CD4-positive, alpha-beta T cell (primary cell): ENCODE measurements around the gene PTPRM. TPM values are rescaled to one million over a fixed set of nuclear protein-coding genes. Genes with fewer than 3 reads are reported as not detected.
A peak's percentile ranks its signal among the peaks of the same experiment; 100 is the strongest.

Experiments used
- ATAC-seq: fragments of 200-7000 bp; cut with Tn5 transposase; one replicate; pipeline ENCODE4 v1.10.0; 2022; ENCODE audit warnings: mild to moderate bottlenecking; ENCODE audit not compliant: poor library complexity
- CTCF ChIA-PET: fragments of 350-600 bp; sonication (Branson Sonifier 250); formaldehyde crosslinking; loops from one replicate; lab custom pipeline; 2021; ENCODE audit warnings: antibody characterized with exemption, inconsistent platforms; lab: Charles Lee
- POLR2A ChIA-PET: fragments of 350-600 bp; sonication (Branson Sonifier 250); formaldehyde crosslinking; loops from one replicate; lab custom pipeline; 2021; ENCODE audit warnings: antibody characterized with exemption, inconsistent platforms; lab: Charles Lee
- DNase-seq, 14 experiments: peaks; one replicate each; pipeline ENCODE4 v3.0.0-alpha.2; 2013 to 2020; ENCODE audit warnings: mixed read lengths in 2 of 14
- H3K27ac ChIP-seq, 2 donors: one replicate each; pipeline versions ENCODE4 v1.5.1 to v1.7.0; 2013; ENCODE audit warnings: low read length in 2 of 2, low read depth in 1 of 2, mild to moderate bottlenecking in 1 of 2
- H3K27me3 ChIP-seq, 2 experiments: 1 replicate in 1 of 2; 2 replicates in 1 of 2; pipeline versions ENCODE4 v1.6.1 to v1.7.0; 2013; ENCODE audit warnings: low read length in 2 of 2, control low read depth in 1 of 2, mild to moderate bottlenecking in 1 of 2, moderate library complexity in 1 of 2; ENCODE audit not compliant: insufficient read depth in 2 of 2, control insufficient read depth in 1 of 2
- H3K36me3 ChIP-seq: one replicate; pipeline ENCODE4 v1.6.1; 2013; ENCODE audit warnings: low read length, control low read depth; ENCODE audit not compliant: insufficient read depth
- H3K4me1 ChIP-seq: one replicate; pipeline ENCODE4 v1.6.1; 2013; ENCODE audit warnings: low read length, control low read depth; ENCODE audit not compliant: insufficient read depth
- H3K4me3 ChIP-seq: one replicate; pipeline ENCODE4 v1.5.1; 2013; ENCODE audit warnings: mild to moderate bottlenecking, low read length, moderate library complexity
- H3K9me3 ChIP-seq, 2 experiments: 1 replicate in 1 of 2; 2 replicates in 1 of 2; pipeline versions ENCODE4 v1.6.1 to v1.7.0; 2013; ENCODE audit warnings: low read length in 2 of 2, mild to moderate bottlenecking in 2 of 2, control low read depth in 1 of 2, moderate library complexity in 1 of 2; ENCODE audit not compliant: control insufficient read depth in 1 of 2, insufficient read depth in 1 of 2
- H3K27ac Mint-ChIP-seq: one replicate; pipeline ENCODE4 v1.8.0; 2020; ENCODE audit warnings: mixed read lengths
- H3K27me3 Mint-ChIP-seq: one replicate; pipeline ENCODE4 v1.8.0; 2021; ENCODE audit warnings: mixed read lengths
- H3K36me3 Mint-ChIP-seq: one replicate; pipeline ENCODE4 v1.8.0; 2021; ENCODE audit warnings: low read depth, mixed read lengths
- H3K4me1 Mint-ChIP-seq: one replicate; pipeline ENCODE4 v1.8.0; 2021; ENCODE audit warnings: low read depth, mixed read lengths
- H3K4me3 Mint-ChIP-seq: one replicate; pipeline ENCODE4 v1.8.0; 2020; ENCODE audit warnings: mild to moderate bottlenecking, mixed read lengths
- H3K9me3 Mint-ChIP-seq: one replicate; pipeline ENCODE4 v1.8.0; 2020; ENCODE audit warnings: mixed read lengths
- CTCF ChIP-seq: fragments of 200-600 bp; IDR thresholded peaks from one replicate; pipeline ENCODE4 v1.8.0; 2022; ENCODE audit warnings: antibody characterized with exemption, mild to moderate bottlenecking
- intact Hi-C, 2 experiments: fragments of 100-400 bp; cut with DNase I in 1 of 2; cut with micrococcal nuclease in 1 of 2; formaldehyde crosslinking; loops; one replicate each; pipeline versions ENCODE4 v1.15.1 to v1.9.0; 2023 to 2025; cut with DNase I, micrococcal nuclease
- total RNA-seq, 174 experiments: library from RNA in 2 of 174; stranded (reverse) in 2 of 174; gene quantifications; one replicate each; pipeline ENCODE4 v1.2.3 and lab custom pipeline; 2021 to 2026

PTPRM gene
- total RNA-seq, 2 experiments from 2014 or later: 21.7 to 21.9 TPM

- no peak for TF ChIP-seq CTCF
- peaks cover 43% of the 10 kb centered on the region for H3K4me1 Mint-ChIP-seq
- H3K27me3 Mint-ChIP-seq: no peaks in the 10 kb centered on the region
- no peaks in the 10 kb centered on the region for H3K36me3 ChIP-seq
- ChIA-PET POLR2A (no interaction called here), CTCF (interaction anchor here (0.6 kb wide), 1 partner anchor 31 kb away, joined by 3 read pairs; no protein-coding TSS in a partner anchor)
- no peaks in the 10 kb centered on the region for H3K9me3 ChIP-seq
- no peaks in the 10 kb centered on the region for H3K36me3 Mint-ChIP-seq
- DNase-seq (peak in 2 of 14 experiments; percentile 20 to 39), ATAC-seq (peak; percentile 38)
- H3K27ac Mint-ChIP-seq: peak overlapping the region; percentile 79
- intact Hi-C loops: no loop called here
- no peaks in the 10 kb centered on the region for H3K4me1 ChIP-seq
- peak overlapping the region in 1 of 2 donors; percentile 16 for H3K27ac ChIP-seq
- H3K4me3 Mint-ChIP-seq: peak overlapping the region; percentile 62
- no peaks in the 10 kb centered on the region for H3K27me3 ChIP-seq
- no peaks in the 10 kb centered on the region for H3K9me3 Mint-ChIP-seq
- peak overlapping the region; percentile 35 for H3K4me3 ChIP-seq
These were observed 386.2 kb downstream of the PTPRM start for GRCh38 chr18:7953095-7953958.

- Histone ChIP-seq H3K4me3 (peak overlapping the region; percentile 35), H3K9me3 (no peaks in the 10 kb centered on the region), H3K27me3 (no peaks in the 10 kb centered on the region), H3K36me3 (no peaks in the 10 kb centered on the region), H3K27ac (no peak overlapping the region), H3K4me1 (no peaks in the 10 kb centered on the region)
- Mint-ChIP-seq H3K4me1 (peaks cover 52% of the 10 kb centered on the region), H3K36me3 (no peaks in the 10 kb centered on the region), H3K27ac (peak overlapping the region; percentile 79), H3K4me3 (peak overlapping the region; percentile 62), H3K27me3 (no peaks in the 10 kb centered on the region), H3K9me3 (no peaks in the 10 kb centered on the region)
- no peak for DNase-seq
- ChIA-PET POLR2A (no interaction called here), CTCF (no interaction called here)
- intact Hi-C loops: no loop called here
- TF ChIP-seq CTCF: no peak
- no peak for ATAC-seq
These were observed 387.1 kb downstream of the PTPRM start for GRCh38 chr18:7954238-7954637.

GRCh38 chr18:7955175-7955574, 388.1 kb downstream of the PTPRM start:
- H3K4me3 ChIP-seq: no peak overlapping the region
- H3K27ac Mint-ChIP-seq: no peak overlapping the region
- ATAC-seq (no peak), DNase-seq (no peak)
- intact Hi-C loops: no loop called here
- H3K27me3 ChIP-seq: no peaks in the 10 kb centered on the region
- no peaks in the 10 kb centered on the region for H3K36me3 ChIP-seq
- H3K9me3 ChIP-seq: no peaks in the 10 kb centered on the region
- H3K9me3 Mint-ChIP-seq: no peaks in the 10 kb centered on the region
- H3K4me3 Mint-ChIP-seq: no peak overlapping the region
- H3K4me1 Mint-ChIP-seq: peaks cover 55% of the 10 kb centered on the region
- H3K4me1 ChIP-seq: no peaks in the 10 kb centered on the region
- ChIA-PET CTCF (no interaction called here), POLR2A (no interaction called here)
- no peaks in the 10 kb centered on the region for H3K27me3 Mint-ChIP-seq
- H3K36me3 Mint-ChIP-seq: no peaks in the 10 kb centered on the region
- no peak for TF ChIP-seq CTCF
- H3K27ac ChIP-seq: no peak overlapping the region
